Hematopoietic multipotent progenitor cell treated with erythropoietin and hydrocortisone succinate and interleukin-3 and kit ligand, for 17 days (in vitro differentiated cells): Measurements from ENCODE around the gene ACAP1.
A peak's percentile ranks its signal among the peaks of the same experiment; 100 is the strongest.
"Not testable (repeated sequence)": the region's sequence is repeated elsewhere in the genome, so short reads cannot be mapped to it uniquely, and the experiment has no call there.

Experiments
- DNase-seq: peaks from one replicate; pipeline ENCODE4 v3.0.0-alpha.2; 2015; ENCODE audit warnings: low spot score

Gene ACAP1

DNA sequence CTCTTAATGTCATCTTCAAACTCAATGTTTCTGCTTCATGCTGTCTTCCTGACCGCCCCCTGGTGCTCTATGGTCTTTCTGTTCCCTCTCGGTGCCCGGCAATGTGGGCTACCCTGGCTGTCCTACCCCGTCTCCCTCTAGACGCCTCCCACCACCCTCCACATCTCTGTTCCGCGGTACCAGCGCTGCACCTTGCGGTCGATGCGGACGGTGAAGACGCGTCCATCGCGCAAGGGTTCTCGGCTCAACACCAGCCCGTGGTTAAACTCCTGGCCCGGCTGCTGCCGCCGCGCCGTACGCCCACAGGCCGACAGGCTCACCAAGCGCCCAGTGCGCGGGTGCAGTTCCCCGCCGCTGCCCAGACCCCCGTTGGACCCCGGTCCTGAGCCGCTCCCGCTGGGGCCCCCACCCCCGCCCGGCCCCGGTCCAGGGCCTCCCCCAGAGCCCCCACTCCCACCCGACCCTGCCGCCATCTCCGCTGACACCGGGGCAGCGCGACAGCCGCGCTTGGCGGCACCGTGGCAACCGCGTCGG lies 7.4 kb upstream of the ACAP1 start, which contains the start of gene NEURL4:
TSS of gene NEURL4 (minus strand) at position 496 of the 534 bp plus-strand sequence. CDS start at position 473, 23 bp downstream.
- DNase-seq: no peak

DNA sequence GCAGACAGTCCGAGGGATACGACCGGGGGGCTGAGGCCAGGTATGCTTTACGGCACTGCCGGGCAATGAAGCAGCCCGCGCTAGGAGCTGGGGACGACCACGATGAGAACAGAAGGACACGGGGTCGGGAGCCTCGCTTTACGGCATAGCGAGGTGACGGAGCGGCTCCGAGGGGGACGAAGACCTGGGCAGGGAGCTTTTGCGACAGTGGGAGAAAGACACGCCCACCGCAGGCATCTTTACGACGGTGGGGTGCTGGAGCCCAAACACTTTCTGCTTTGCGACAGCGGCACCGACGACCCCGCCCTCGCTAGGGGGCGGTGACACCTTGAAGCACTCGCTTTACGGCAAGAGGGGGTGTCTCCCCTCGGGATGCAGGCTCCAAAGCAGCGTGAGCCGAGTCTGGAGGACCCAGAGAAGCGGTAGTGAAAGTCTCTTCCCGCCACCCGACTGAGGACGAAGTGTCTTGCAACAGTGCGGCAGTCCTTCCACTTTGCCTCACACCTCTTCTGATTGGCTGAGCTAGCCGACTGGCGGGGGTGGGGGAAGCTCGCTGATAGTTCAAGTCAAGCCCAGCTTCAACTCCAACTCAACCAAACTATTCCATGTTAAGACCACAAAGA lies 6.8 kb upstream of the ACAP1 start:
- DNase-seq: peak; percentile 95

DNA sequence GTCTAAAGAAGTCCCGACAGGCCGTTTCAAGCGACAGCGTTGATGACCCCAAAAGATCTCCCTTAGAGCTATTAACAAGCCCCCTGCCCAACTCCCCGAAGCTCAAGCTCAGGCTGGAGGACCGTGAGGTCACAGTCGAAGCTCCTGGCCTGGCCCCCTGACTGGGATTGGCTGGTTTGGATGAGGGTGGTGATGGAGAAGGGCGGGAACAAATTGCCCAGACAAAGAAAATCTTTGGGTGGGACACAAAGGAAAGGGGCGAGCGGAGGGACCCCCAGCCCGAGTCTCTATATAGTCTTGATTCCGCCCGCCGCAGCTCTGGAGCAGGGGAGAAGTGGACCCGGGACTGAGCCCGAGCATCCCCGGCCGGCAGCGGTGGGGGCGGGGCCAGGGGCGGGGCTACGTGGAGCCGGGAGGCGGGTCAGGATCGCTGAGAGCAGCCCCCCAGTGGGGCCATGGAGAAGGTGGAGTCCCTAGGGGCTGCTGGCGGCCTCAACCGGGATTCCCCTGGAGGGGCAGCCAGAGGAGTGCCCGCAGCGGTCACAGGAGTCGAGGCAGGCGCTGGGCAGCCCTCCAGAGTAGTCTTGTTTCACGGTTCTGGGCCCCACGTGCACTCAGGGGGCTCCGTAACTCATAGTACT lies 6.2 kb upstream of the ACAP1 start:
- DNase-seq: peak; percentile 71

GRCh38 chr17:7330638-7331015 lies 5.7 kb upstream of the ACAP1 start:
- no peak for DNase-seq

- no peak for DNase-seq
Observed at GRCh38 chr17:7332111-7332510, 4.2 kb upstream of the ACAP1 start.

GRCh38 chr17:7332600-7333069 lies 3.7 kb upstream of the ACAP1 start:
- not testable (repeated sequence) for DNase-seq

- no peak for DNase-seq
Observed at GRCh38 chr17:7334938-7335538, 1.3 kb upstream of the ACAP1 start.

GRCh38 chr17:7335765-7336164 lies 564 bp upstream of the ACAP1 start:
- not testable (repeated sequence) for DNase-seq

DNA sequence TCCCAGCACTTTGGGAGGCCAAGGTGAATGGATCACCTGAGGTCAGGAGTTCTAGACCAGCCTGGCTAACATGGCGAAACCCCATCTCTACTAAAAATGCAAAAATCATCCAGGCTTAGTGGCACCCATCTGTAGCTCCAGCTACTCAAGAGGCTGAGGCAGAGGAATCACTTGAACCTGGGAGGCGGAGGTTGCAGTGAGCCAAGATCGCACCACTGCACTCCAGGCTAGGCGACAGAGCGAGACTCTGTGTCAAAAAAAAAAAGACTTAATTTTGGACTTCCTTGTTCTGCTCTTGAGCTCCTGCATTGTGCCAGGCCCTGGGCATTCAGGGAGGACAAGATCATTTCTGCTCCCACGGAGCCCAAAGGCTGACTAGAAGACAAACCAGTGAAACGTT lies 1.3 kb downstream of the ACAP1 start:
- DNase-seq: not testable (repeated sequence)

DNA sequence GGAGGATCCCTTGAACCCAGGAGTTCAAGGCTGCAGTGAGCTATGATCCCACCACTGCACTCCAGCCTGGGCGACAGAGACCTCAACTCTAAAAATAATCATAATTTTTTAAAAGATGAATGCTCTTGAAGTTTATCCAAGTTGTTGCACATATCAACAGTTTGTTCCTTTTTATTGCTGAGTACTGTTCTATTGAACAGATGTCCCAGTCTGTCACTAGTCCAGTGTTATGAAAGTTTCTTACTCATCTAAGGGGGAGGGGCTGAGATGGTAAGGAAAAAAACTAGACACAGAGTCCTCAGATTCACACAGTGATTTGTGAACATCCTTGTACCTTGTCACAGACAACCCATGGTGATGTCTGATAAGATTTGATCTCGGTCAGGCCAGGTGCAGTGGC lies 3.9 kb downstream of the ACAP1 start:
- no peak for DNase-seq

- no peak for DNase-seq
Observed at GRCh38 chr17:7341842-7342241, 5.5 kb downstream of the ACAP1 start.

- no peak for DNase-seq
Observed at GRCh38 chr17:7343250-7343649, 6.9 kb downstream of the ACAP1 start.

DNA sequence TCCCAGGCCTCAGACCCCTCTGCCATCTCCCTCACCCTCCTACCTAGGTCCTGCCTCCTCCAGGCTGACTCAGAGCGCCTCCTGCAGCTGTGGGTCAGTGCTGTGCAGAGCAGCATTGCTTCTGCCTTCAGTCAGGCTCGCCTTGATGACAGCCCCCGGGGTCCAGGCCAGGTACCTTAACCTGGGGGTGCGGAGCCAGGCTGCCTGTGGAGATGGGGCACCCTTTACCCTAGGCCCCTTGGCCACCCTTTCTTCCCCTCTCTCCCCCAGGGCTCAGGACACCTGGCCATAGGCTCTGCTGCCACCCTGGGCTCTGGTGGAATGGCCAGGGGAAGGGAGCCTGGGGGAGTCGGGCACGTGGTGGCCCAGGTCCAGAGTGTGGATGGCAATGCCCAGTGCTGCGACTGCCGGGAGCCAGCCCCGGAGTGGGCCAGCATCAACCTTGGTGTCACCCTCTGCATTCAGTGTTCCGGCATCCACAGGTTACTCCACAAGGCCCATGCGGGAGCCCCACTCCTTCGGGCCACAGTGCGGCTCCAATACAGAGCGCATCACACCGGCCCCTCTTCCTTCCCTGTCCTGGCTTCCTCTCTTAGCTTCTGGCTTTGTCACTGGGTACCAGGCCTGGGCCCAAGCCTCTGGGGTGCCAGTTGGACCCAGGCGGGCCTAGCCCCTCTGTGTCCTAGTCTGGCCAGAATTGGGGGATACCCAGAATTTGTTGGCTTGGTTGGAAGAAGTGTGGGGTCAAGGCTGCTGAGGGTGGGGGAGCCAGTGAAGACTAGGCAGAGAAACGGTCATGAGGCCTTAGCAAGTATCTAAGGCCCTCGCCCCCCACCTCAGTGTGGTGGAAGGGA lies 10.7 kb downstream of the ACAP1 start:
- DNase-seq: no peak

DNA sequence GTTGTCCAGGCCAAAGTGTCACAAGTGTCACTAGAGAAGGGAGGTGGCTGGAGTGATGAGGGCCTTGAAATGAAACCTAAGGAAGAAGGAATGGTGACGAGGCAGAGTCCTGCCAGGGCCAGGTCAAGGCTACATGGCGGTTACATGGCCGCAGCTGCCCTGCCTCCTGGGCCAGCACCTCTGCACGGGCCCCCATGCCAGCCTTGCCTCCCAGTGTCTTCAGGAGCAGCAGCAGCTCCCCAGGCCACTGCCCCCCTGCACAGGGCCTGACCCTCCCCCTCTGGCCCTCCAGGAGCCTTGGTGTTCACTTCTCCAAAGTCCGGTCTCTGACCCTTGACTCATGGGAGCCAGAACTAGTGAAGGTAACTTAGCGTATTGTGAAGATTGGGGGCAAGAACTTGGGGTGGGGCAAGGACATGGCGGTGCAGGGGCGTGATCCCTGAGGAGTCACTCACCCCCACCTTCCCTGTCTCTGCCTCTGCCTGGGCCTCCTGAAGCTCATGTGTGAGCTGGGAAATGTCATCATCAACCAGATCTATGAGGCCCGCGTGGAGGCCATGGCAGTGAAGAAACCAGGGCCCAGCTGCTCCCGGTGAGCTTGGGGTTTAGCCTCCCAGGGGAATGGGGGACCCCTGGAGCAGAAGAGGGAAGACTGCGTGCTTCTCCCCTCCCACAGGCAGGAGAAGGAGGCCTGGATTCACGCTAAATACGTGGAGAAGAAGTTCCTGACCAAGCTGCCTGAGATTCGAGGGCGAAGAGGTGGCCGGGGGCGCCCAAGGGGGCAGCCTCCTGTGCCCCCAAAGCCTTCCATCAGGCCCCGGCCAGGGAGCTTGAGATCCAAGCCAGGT lies 11.5 kb downstream of the ACAP1 start:
- DNase-seq: no peak

DNA sequence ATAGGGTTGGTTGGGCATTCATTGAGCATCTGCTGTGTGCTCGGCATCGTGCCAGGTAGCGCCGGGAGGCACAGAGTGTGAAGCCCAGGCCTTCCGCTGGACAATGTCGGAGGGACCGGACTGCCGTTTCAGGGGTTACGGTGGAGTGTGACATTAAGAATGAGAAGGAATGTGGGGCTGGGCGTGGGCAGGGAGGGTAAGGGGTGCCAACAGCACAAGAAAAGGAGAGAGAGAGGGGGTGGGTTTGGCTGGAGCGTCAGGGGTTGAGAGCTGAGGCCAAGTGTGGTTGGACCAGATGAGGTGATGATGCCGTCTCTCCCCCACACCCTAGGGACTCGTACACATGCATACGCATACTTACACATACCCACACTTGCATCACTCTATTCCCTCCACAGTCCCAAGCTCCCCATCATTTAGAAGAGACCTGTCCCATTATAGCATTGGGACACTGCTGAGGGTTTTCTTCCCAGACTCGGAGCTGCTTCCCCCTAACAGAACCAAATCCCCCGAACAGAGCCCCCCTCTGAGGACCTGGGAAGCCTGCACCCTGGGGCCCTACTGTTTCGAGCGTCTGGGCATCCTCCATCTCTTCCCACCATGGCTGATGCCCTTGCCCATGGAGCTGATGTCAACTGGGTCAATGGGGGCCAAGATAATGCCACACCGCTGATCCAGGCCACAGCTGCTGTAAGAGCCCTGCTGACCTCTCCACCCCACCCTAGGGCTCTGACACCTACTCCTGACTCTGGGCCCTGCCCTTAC lies 12.3 kb downstream of the ACAP1 start:
- no peak for DNase-seq

- peak; percentile 86 for DNase-seq
Observed at GRCh38 chr17:7351665-7352502, 15.6 kb downstream of the ACAP1 start, which contains the start of gene KCTD11. KCTD11 (plus strand) TSS chr17:7352162.

DNA sequence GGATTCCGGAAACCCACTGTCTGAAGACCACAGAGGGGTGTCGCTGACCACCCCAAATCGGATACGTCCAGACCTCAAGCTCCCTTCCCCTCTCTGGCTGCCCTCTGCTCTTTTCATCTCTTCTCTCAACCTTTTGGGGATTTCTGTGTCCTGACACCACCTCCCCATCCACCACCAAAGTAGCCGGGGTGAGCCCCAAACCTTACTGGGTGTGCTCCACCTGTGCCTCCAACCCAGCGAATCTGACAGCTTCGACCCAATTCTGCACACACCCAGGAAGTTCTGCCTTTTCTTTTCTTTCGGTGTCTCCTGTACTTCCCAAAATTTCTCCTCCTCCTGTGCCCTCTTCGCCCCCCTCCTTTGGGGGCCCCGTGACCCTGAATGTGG lies 16.2 kb downstream of the ACAP1 start:
- no peak for DNase-seq

DNA sequence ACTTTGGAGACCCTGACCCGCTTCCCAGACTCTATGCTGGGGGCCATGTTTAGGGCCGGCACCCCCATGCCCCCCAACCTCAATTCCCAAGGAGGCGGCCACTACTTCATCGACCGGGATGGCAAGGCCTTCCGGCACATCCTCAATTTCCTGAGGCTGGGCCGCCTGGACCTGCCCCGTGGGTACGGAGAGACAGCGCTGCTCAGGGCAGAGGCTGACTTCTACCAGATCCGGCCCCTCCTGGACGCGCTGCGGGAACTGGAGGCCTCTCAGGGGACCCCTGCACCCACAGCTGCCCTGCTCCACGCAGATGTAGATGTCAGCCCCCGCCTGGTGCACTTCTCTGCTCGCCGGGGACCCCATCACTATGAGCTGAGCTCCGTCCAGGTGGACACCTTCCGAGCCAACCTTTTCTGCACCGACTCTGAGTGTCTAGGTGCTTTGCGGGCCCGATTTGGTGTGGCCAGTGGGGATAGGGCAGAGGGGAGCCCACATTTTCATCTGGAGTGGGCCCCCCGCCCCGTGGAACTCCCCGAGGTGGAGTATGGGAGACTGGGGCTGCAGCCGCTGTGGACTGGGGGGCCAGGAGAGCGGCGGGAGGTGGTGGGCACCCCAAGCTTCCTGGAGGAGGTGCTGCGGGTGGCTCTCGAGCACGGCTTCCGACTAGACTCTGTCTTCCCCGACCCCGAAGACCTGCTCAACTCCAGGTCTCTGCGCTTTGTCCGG lies 16.7 kb downstream of the ACAP1 start:
- no peak for DNase-seq
